BE2C (cell line): ENCODE data around the gene CRIP2.

Experiments
- DNase-seq: peaks from one replicate; pipeline ENCODE4 v3.0.0-alpha.2; 2020
- H3K27me3 ChIP-seq: fragments of 250-450 bp; sonication (Bioruptor Pico); 2 replicates; pipeline ENCODE4 v1.5.1; 2020; ENCODE audit warnings: mild to moderate bottlenecking
- H3K36me3 ChIP-seq: fragments of 250-450 bp; sonication (Bioruptor Pico); 2 replicates; pipeline ENCODE4 v1.5.1; 2020; ENCODE audit warnings: mild to moderate bottlenecking
- H3K4me1 ChIP-seq: fragments of 250-450 bp; sonication (Bioruptor Pico); 2 replicates; pipeline ENCODE4 v1.5.1; 2020
- H3K4me3 ChIP-seq: 2 replicates; pipeline ENCODE4 v1.5.1; 2011; ENCODE audit warnings: low read depth, low read length
- H3K9me3 ChIP-seq: fragments of 250-450 bp; sonication (Bioruptor Pico); 2 replicates; pipeline ENCODE4 v1.5.1; 2020
- TF ChIP-seq, protein P1 (sequence below): IDR thresholded peaks from 2 replicates; pipeline ENCODE4 v1.5.1; 2012; ENCODE audit warnings: mild to moderate bottlenecking, low read depth, low read length

Gene CRIP2

DNA sequence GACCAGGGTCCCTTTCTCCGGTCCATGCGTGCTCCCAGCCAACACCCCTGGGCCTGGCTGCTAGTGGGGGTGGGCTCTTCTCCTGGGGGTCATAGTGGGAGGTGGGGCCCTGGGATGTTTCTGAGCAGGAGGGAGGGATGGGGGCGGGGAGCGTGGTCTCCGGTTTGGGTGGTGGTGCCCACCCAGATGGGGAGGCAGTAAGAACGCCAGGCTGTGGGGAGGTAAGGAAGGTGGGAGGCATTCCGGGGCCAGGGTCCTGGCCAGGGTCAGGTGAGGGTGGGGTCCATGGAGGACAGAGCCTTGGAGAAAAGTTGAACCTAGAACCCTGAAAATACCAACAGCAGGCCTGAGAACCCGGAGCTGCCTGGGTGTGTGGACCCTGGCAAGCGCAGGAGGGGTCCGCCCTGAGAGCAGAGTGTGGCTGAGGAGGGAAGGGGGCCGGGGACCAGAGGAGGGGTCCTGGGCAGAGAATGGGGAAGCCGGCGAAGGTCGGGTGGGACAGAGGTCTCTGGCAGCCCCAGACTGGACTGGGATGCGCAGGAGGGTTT lies 5.7 kb downstream of the CRIP2 start:
- no peaks in the 10 kb centered on the region for H3K27me3 ChIP-seq
- H3K4me1 ChIP-seq, result peaks cover 48% of the 10 kb centered on the region

DNA sequence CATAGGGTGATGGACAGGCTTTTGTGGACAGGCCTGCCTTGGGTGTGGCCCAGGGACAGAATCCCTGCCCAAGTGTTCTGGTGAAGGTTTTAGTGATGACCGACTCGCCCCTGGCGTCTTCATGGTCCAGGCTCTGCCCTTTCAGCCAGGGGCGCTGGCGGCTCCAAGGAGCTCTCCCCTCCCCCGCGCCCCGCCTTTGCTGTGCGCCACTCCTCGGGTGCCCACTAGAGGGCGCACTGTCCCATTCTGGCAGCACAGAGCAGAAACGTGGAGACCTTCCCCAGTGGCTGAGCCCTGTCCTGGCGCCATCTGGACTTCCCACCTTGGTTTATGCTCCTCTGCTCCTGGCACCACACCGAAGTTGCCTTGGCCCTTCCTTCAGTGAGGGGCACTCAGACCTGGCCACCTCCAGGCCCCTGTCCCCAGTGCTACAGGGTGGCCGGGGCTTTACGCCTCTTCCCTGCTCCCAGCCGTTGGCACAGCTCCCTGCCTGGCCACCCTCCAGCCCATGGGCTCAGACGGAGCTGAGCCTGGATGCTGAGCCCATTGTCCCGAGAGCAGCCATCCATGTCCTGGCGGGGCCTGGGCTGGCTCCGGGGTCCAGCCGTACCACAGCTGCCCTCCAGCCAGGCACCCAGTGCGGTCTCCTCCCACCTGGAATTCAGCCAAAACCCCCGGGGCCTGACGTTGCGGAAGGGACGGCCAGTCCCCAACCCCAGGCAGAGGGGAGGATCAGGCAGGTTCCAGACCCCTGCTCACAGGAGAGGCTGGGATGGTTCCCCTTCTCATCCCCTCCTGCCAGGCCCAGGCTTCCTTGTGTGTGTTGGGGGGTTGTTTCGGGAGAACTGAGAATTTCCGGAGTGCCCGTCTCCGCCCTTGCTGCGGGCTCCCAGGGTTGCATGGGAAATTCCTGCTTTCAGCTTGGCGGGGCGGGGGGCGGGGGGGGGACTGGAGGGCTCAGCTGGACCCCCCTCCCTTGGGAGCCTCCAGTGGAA lies 6.5 kb downstream of the CRIP2 start:
- DNase-seq, result peak; percentile 99
- H3K36me3 ChIP-seq, result peaks cover 7% of the 10 kb centered on the region
- H3K4me1 ChIP-seq, result peaks cover 55% of the 10 kb centered on the region
- H3K27me3 ChIP-seq, result no peaks in the 10 kb centered on the region
- no peaks in the 10 kb centered on the region for H3K9me3 ChIP-seq
- TF ChIP-seq, protein P1, sequence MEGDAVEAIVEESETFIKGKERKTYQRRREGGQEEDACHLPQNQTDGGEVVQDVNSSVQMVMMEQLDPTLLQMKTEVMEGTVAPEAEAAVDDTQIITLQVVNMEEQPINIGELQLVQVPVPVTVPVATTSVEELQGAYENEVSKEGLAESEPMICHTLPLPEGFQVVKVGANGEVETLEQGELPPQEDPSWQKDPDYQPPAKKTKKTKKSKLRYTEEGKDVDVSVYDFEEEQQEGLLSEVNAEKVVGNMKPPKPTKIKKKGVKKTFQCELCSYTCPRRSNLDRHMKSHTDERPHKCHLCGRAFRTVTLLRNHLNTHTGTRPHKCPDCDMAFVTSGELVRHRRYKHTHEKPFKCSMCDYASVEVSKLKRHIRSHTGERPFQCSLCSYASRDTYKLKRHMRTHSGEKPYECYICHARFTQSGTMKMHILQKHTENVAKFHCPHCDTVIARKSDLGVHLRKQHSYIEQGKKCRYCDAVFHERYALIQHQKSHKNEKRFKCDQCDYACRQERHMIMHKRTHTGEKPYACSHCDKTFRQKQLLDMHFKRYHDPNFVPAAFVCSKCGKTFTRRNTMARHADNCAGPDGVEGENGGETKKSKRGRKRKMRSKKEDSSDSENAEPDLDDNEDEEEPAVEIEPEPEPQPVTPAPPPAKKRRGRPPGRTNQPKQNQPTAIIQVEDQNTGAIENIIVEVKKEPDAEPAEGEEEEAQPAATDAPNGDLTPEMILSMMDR, result peak; percentile 92
- H3K4me3 ChIP-seq, result peak overlapping the region; percentile 45

More for the DNA sequence above, 5.7 kb downstream of the CRIP2 start:
- Histone ChIP-seq H3K4me3 (peak overlapping the region; percentile 29), H3K36me3 (peaks cover 7% of the 10 kb centered on the region), H3K9me3 (no peaks in the 10 kb centered on the region)
- TF ChIP-seq, protein P1, result no peak
- DNase-seq, result no peak

DNA sequence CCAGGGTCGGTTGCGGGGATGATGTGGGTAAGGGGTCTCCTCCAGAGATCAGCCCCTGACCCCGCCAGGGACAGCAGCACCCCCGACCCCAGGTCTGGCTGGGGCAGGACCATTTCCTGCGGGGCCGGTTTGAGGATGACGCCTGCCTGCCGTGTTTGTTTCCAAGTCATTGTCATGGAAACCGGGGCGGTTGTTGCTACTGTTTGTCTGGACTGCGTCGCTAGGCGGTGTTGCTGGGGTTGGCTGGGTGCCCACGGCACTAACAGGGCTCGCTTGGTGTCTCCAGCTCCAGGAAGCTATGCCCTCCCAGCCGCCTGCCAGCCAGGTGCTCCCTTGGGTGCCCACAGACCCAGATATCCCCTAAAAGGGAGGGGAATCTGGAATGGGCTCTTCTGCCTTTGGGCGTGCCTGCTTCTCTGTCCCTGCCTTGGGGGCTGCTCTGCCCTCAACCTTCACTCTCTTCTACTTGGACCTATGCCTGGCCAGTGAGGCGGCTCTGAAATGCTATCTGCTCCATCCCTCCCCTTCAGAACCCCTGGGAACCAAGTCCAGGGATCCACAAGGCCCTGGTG lies 7.4 kb downstream of the CRIP2 start:
- Histone ChIP-seq H3K4me1 (peaks cover 59% of the 10 kb centered on the region), H3K36me3 (peaks cover 7% of the 10 kb centered on the region), H3K27me3 (no peaks in the 10 kb centered on the region), H3K9me3 (no peaks in the 10 kb centered on the region), H3K4me3 (peak overlapping the region; percentile 45)
- DNase-seq, result peak; percentile 95
- TF ChIP-seq, protein P1, result peak; percentile 26; the same call in 1 of the 2 replicates

DNA sequence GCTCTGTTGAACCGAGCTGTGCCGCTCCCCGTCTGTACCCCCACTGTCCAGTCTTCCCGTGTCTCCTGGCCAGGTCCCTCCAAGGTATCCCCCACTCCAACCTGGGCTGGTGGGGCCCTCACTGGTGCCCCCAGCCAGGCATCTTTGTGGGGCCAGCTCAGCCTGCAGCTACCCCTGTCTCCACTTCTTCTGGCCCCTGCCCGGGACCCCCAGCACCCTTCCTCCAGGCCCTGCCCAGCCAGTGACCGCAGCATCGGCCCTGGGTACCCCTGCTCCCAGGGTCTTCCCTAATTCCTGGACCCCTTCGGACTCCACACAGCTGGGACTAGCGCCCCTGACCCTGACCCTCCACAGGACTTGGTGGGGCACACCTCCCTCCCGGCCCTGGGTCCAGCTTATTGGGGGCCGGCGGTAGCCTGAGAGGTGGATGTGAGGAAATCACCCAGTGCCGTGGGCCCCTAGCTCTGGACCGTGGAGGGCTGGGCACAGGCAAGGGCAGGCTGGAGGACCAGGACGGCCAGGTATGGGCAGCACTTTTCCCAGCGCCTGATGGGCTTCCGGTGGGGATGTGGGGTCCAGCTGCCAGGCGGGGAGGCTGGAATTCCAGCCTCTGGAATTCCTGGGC lies 8.0 kb downstream of the CRIP2 start:
- no peaks in the 10 kb centered on the region for H3K9me3 ChIP-seq
- H3K27me3 ChIP-seq, result no peaks in the 10 kb centered on the region
- peaks cover 56% of the 10 kb centered on the region for H3K4me1 ChIP-seq
- no peak for DNase-seq
- peaks cover 7% of the 10 kb centered on the region for H3K36me3 ChIP-seq
- TF ChIP-seq, protein P1, result no peak
- H3K4me3 ChIP-seq, result peak overlapping the region; percentile 45

DNA sequence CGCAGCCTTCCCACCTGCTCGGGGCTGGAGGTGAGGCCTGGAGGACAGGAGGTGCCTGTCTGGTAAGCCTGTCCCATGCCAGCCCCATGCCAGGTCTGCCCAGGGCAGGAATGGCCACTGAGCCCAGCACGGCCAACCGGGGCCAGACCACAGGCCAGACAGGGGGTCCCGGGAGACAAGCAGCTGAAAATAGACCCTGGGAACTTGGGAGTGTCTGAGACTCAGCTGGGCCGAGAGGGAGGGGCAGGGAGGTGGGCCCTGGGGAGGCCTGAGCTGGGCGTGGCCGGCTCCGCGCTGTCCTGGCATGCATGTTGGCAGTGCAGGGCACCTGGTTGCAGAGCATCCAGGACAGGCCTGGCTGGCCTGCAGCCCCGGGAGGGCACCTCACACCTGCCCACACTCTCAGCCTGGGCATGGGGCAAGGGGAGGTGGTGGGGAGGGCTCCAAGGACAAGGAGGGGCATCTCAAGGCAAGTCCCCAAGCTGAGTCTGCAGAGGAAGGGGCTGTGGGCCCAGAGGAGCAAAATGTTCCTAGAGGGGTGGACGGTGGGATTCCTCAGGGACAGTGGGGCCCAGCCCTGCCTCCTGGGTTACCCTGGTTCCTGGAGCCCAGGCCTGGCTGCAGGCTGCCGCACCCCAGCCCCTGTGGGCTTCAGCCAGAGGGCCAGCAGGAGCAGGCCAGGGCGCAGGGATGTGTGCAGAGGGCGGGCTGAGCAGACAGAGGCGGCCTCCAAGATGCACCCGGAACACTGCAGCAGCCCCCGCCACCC lies 8.9 kb downstream of the CRIP2 start:
- no peak overlapping the region for H3K4me3 ChIP-seq
- H3K36me3 ChIP-seq, result peaks cover 7% of the 10 kb centered on the region
- TF ChIP-seq, protein P1, result no peak
- H3K9me3 ChIP-seq, result no peaks in the 10 kb centered on the region
- H3K27me3 ChIP-seq, result no peaks in the 10 kb centered on the region
- peaks cover 56% of the 10 kb centered on the region for H3K4me1 ChIP-seq
- DNase-seq, result no peak
